ENCODE measurements around the gene TMEM215. TPM values are rescaled to one million over a fixed set of nuclear protein-coding genes. Genes with fewer than 3 reads are reported as not detected.

The TMEM215 gene, protein sequence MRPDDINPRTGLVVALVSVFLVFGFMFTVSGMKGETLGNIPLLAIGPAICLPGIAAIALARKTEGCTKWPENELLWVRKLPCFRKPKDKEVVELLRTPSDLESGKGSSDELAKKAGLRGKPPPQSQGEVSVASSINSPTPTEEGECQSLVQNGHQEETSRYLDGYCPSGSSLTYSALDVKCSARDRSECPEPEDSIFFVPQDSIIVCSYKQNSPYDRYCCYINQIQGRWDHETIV
- not detected in 2 replicates for total RNA-seq

DNA sequence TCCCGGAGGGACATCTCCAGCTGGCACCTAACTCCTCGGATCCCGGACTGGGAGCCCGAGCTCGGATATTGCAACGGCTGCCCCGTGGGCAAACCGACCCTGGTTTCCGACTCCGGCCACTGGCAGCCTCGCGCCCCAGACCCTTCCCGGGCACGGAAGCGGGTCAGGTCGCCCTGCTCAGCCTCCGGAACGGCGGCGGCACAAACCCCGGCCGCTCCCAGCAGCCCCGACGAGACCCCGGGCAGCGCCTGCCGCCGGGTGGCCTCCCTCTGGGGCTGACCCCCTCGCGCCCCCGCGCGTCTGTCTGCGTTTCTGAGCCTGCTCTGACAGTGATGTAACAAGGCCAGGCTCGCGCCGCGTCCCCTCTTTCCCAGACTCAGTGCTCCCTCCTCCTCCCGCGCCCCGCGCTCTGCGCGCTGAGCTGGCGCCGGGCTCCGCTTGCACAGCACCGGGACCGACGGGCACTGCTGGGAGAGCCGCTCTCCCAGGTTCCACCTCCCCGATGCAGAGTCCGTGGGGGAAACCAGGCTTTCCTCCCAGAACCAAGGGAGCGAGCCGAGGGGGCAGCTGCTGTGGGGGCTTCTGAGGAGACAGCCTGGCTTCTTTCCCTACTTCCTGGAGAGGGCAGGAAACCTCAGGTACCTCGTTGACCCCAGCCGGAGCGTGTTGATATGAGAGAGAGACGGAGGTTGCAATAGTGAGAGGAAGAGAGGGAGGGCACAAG lies at the start of gene TMEM215:
TMEM215 (plus strand) TSS at position 373 of the 724 bp plus-strand sequence. CDS start 644 bp downstream, outside the sequence.

Other genes with a start within 250 kb of the TMEM215 start
- gene SMIM27, start 231.2 kb upstream of the TMEM215 start, total RNA-seq: 1.9 and 2.5 TPM in 2 replicates
- gene TOPORS, start 231.0 kb upstream of the TMEM215 start, total RNA-seq: 24.5 and 35.5 TPM in 2 replicates
- 22.8 and 90.6 TPM in 2 replicates for gene NDUFB6, start 210.4 kb upstream of the TMEM215 start, total RNA-seq
- gene TAF1L, start 147.9 kb upstream of the TMEM215 start, total RNA-seq: under 0.01 TPM in 2 replicates
- 36.4 and 44.9 TPM in 2 replicates for gene APTX, start 218.1 kb downstream of the TMEM215 start, total RNA-seq
- gene DNAJA1, start 241.7 kb downstream of the TMEM215 start, total RNA-seq: 94.6 and 102 TPM in 2 replicates